Liver (tissue), 9 donors: Measurements from ENCODE around the gene CDC20. TPM values are rescaled to one million over a fixed set of nuclear protein-coding genes. Genes with fewer than 3 reads are reported as not detected.

Experiments used
- DNase-seq: peaks from one replicate; pipeline ENCODE4 v3.0.0-alpha.2; 2017; ENCODE audit warnings: low spot score
- H3K27ac ChIP-seq, 2 donors: one replicate each; pipeline ENCODE4 v1.7.0; 2013; ENCODE audit warnings: inconsistent platforms in 2 of 2, low read length in 2 of 2, control low read depth in 1 of 2, low read depth in 1 of 2, mild to moderate bottlenecking in 1 of 2
- H3K27me3 ChIP-seq, 4 donors: one replicate each; pipeline versions ENCODE4 v1.6.1 to v1.7.0; 2013; ENCODE audit warnings: low read length in 3 of 4, inconsistent platforms in 1 of 4, mild to moderate bottlenecking in 1 of 4, moderate library complexity in 1 of 4; ENCODE audit not compliant: control insufficient read depth in 4 of 4, insufficient read depth in 4 of 4
- H3K36me3 ChIP-seq, 4 donors: one replicate each; pipeline versions ENCODE4 v1.6.1 to v1.7.0; 2013; ENCODE audit warnings: low read length in 3 of 4, mild to moderate bottlenecking in 3 of 4, low read depth in 1 of 4, moderate library complexity in 1 of 4; ENCODE audit not compliant: control insufficient read depth in 4 of 4, insufficient read depth in 3 of 4
- H3K4me1 ChIP-seq, 4 donors: one replicate each; pipeline versions ENCODE4 v1.6.1 to v1.7.0; 2013; ENCODE audit warnings: low read length in 3 of 4, mild to moderate bottlenecking in 3 of 4, moderate library complexity in 1 of 4; ENCODE audit not compliant: control insufficient read depth in 4 of 4, insufficient read depth in 4 of 4
- H3K4me3 ChIP-seq, 3 donors: one replicate each; pipeline versions ENCODE4 v1.6.1 to v1.7.0; 2013; ENCODE audit warnings: low read length in 3 of 3, control low read depth in 1 of 3, low read depth in 1 of 3, mild to moderate bottlenecking in 1 of 3
- H3K9ac ChIP-seq, 2 donors: one replicate each; pipeline ENCODE4 v1.7.0; 2013; ENCODE audit warnings: low read length in 2 of 2, mild to moderate bottlenecking in 2 of 2, moderate library complexity in 2 of 2, control low read depth in 1 of 2, low read depth in 1 of 2
- H3K9me3 ChIP-seq, 4 donors: one replicate each; pipeline versions ENCODE4 v1.6.1 to v1.7.0; 2013; ENCODE audit warnings: low read length in 3 of 4; ENCODE audit not compliant: control insufficient read depth in 4 of 4
- ATF3 ChIP-seq: IDR thresholded peaks from 2 replicates; pipeline ENCODE4 v1.6.1; 2016; ENCODE audit warnings: antibody characterized with exemption
- CTCF ChIP-seq: fragments of 150-350 bp; IDR thresholded peaks from 2 replicates; pipeline ENCODE4 v1.5.1; 2017; ENCODE audit warnings: improper control_type of control experiment, low read depth, low read length; ENCODE audit not compliant: missing input control
- EGR1 ChIP-seq, 2 donors: IDR thresholded peaks; 2 replicates each; pipeline ENCODE4 v1.6.1; 2016 to 2018; ENCODE audit warnings: antibody characterized with exemption in 2 of 2, low read depth in 2 of 2
- FOXA1 ChIP-seq: IDR thresholded peaks from 2 replicates; pipeline ENCODE4 v1.6.1; 2016; ENCODE audit warnings: antibody characterized with exemption
- FOXA2 ChIP-seq: IDR thresholded peaks from 2 replicates; pipeline ENCODE4 v1.6.1; 2016; ENCODE audit warnings: antibody characterized with exemption
- GABPA ChIP-seq, 2 donors: IDR thresholded peaks in 1 of 2; conservative IDR thresholded peaks in 1 of 2; 2 replicates each; pipeline ENCODE4 v1.6.1; 2016; ENCODE audit warnings: antibody characterized with exemption in 2 of 2, mild to moderate bottlenecking in 1 of 2, moderate library complexity in 1 of 2
- HNF4A ChIP-seq, 2 donors: conservative IDR thresholded peaks; 2 replicates each; pipeline ENCODE4 v1.6.1; 2016; ENCODE audit warnings: antibody characterized with exemption in 2 of 2, mild to moderate bottlenecking in 2 of 2
- HNF4G ChIP-seq: IDR thresholded peaks from 2 replicates; pipeline ENCODE4 v1.6.1; 2016; ENCODE audit warnings: antibody characterized with exemption
- JUND ChIP-seq, 2 donors: IDR thresholded peaks; 2 replicates each; pipeline ENCODE4 v1.6.1; 2016; ENCODE audit warnings: antibody characterized with exemption in 2 of 2
- NR2F2 ChIP-seq: IDR thresholded peaks from 2 replicates; pipeline ENCODE4 v1.6.1; 2016; ENCODE audit warnings: antibody characterized with exemption
- RAD21 ChIP-seq, 2 donors: IDR thresholded peaks; 2 replicates each; pipeline ENCODE4 v1.6.1; 2016; ENCODE audit warnings: antibody characterized with exemption in 2 of 2, mild to moderate bottlenecking in 2 of 2
- RXRA ChIP-seq, 2 donors: IDR thresholded peaks; 2 replicates each; pipeline ENCODE4 v1.6.1; 2017 to 2018; ENCODE audit warnings: antibody characterized with exemption in 2 of 2, mild to moderate bottlenecking in 1 of 2
- SP1 ChIP-seq: IDR thresholded peaks from 2 replicates; pipeline ENCODE4 v1.6.1; 2018; ENCODE audit warnings: antibody characterized with exemption, mild to moderate bottlenecking
- TAF1 ChIP-seq: conservative IDR thresholded peaks from 2 replicates; pipeline ENCODE4 v1.6.1; 2016; ENCODE audit warnings: antibody characterized with exemption, mild to moderate bottlenecking
- YY1 ChIP-seq: IDR thresholded peaks from 2 replicates; pipeline ENCODE4 v1.6.1; 2016; ENCODE audit warnings: antibody characterized with exemption, mild to moderate bottlenecking
- WGBS: extraction: QIAGEN DNeasy Blood & Tissue Kit; methylation state at CpG from one replicate; pipeline ENCODE4 v1.1.7; 2013; 5-methylcytosine and 5-hydroxymethylcytosine counted together
- polyA plus RNA-seq, 2 donors: library from polyadenylated mRNA; stranded (reverse) in 1 of 2; unstranded in 1 of 2; fragments of 200-250 nt in 1 of 2; fragments of >200 nt in 1 of 2; fragmentation: Nextera tagmentation in 1 of 2; extraction: Ambion mirVana in 1 of 2; gene quantifications; one replicate each; pipeline versions ENCODE4 v1.2.1 to v1.2.3, GENCODE V29; 2013 to 2015
- total RNA-seq, 2 donors: library from RNA; depleted of rRNA; stranded (reverse); fragments of >200 nt; gene quantifications; one replicate each; pipeline ENCODE4 v1.2.3, GENCODE V29; 2014
- TF ChIP-seq, protein P1 (sequence below): IDR thresholded peaks from 2 replicates; pipeline ENCODE4 v1.6.1; 2016; ENCODE audit warnings: antibody characterized with exemption
- TF ChIP-seq, protein P2 (sequence below): IDR thresholded peaks from 2 replicates; pipeline ENCODE4 v1.6.1; 2016; ENCODE audit warnings: antibody characterized with exemption, mild to moderate bottlenecking
- TF ChIP-seq, protein P3 (sequence below): IDR thresholded peaks from 2 replicates; pipeline ENCODE4 v1.6.1; 2016; ENCODE audit warnings: antibody characterized with exemption
- donor health status: healthy.
- donor health status: healthy.
- donor health status: healthy.
- donor health status: healthy.
- donor health status: healthy.

Gene CDC20
- total and polyA plus RNA-seq, 4 donors: 0.25 to 73.4 (median 3.5) TPM

DNA sequence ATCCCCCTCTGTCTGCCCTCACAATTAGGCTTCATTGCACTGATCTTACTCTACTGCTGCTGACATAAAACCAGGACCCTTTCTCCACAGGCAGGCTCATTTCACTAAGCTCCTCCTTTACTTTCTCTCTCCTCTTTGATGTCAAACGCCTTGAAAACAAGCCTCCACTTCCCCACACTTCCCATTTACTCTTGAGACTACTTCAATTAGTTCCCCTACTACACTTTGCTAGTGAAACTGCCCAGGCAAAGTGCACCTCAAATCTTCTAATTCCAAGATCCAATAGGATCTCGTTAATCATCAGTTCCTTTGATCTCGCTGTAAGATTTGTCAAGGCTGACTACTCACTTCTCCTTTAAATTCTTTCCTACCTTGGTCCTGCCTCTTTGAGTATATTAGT is 5.9 kb upstream of the CDC20 start:
- WGBS: 84% methylated on average over 3 of the region's 3 CpGs
- no peaks in the 10 kb centered on the region for H3K36me3 ChIP-seq
- H3K4me3 ChIP-seq: no peak overlapping the region
- H3K9me3 ChIP-seq: no peaks in the 10 kb centered on the region
- TF ChIP-seq, protein P1, sequence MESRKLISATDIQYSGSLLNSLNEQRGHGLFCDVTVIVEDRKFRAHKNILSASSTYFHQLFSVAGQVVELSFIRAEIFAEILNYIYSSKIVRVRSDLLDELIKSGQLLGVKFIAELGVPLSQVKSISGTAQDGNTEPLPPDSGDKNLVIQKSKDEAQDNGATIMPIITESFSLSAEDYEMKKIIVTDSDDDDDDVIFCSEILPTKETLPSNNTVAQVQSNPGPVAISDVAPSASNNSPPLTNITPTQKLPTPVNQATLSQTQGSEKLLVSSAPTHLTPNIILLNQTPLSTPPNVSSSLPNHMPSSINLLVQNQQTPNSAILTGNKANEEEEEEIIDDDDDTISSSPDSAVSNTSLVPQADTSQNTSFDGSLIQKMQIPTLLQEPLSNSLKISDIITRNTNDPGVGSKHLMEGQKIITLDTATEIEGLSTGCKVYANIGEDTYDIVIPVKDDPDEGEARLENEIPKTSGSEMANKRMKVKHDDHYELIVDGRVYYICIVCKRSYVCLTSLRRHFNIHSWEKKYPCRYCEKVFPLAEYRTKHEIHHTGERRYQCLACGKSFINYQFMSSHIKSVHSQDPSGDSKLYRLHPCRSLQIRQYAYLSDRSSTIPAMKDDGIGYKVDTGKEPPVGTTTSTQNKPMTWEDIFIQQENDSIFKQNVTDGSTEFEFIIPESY: no peak
- TF ChIP-seq FOXA1: no peak
- TF ChIP-seq NR2F2: no peak
- no peak for TF ChIP-seq ATF3
- no peak for TF ChIP-seq EGR1 (IDR thresholded peaks at IDR 0.05; ENCODE audit: low read depth in 2 of 2)
- TF ChIP-seq TAF1: no peak
- TF ChIP-seq RXRA (IDR thresholded peaks at IDR 0.05): no peak
- no peak for TF ChIP-seq GABPA (IDR thresholded peaks at IDR 0.05 in 1 of 2, conservative IDR thresholded peaks at IDR 0.05 in 1 of 2)
- no peak for TF ChIP-seq RAD21 (IDR thresholded peaks at IDR 0.05)
- TF ChIP-seq JUND (IDR thresholded peaks at IDR 0.05): no peak
- TF ChIP-seq, protein P2, sequence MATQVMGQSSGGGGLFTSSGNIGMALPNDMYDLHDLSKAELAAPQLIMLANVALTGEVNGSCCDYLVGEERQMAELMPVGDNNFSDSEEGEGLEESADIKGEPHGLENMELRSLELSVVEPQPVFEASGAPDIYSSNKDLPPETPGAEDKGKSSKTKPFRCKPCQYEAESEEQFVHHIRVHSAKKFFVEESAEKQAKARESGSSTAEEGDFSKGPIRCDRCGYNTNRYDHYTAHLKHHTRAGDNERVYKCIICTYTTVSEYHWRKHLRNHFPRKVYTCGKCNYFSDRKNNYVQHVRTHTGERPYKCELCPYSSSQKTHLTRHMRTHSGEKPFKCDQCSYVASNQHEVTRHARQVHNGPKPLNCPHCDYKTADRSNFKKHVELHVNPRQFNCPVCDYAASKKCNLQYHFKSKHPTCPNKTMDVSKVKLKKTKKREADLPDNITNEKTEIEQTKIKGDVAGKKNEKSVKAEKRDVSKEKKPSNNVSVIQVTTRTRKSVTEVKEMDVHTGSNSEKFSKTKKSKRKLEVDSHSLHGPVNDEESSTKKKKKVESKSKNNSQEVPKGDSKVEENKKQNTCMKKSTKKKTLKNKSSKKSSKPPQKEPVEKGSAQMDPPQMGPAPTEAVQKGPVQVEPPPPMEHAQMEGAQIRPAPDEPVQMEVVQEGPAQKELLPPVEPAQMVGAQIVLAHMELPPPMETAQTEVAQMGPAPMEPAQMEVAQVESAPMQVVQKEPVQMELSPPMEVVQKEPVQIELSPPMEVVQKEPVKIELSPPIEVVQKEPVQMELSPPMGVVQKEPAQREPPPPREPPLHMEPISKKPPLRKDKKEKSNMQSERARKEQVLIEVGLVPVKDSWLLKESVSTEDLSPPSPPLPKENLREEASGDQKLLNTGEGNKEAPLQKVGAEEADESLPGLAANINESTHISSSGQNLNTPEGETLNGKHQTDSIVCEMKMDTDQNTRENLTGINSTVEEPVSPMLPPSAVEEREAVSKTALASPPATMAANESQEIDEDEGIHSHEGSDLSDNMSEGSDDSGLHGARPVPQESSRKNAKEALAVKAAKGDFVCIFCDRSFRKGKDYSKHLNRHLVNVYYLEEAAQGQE: no peak
- TF ChIP-seq CTCF: no peak
- TF ChIP-seq, protein P3, sequence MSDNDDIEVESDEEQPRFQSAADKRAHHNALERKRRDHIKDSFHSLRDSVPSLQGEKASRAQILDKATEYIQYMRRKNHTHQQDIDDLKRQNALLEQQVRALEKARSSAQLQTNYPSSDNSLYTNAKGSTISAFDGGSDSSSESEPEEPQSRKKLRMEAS: no peak
- no peak for TF ChIP-seq HNF4G
- no peak for TF ChIP-seq HNF4A (conservative IDR thresholded peaks at IDR 0.05)
- TF ChIP-seq YY1: no peak
- no peak for TF ChIP-seq SP1
- no peak for TF ChIP-seq FOXA2
- H3K27me3 ChIP-seq: no peaks in the 10 kb centered on the region
- no peak for DNase-seq
- H3K9ac ChIP-seq: no peak overlapping the region
- H3K4me1 ChIP-seq: peaks cover 0 to 12% (median 6%) of the 10 kb centered on the region in 4 donors
- H3K27ac ChIP-seq: no peak overlapping the region
